Mononuclear cell (primary cell): ENCODE measurements around the gene VAV1. TPM values are rescaled to one million over a fixed set of nuclear protein-coding genes. Genes with fewer than 3 reads are reported as not detected.
A peak's percentile ranks its signal among the peaks of the same experiment; 100 is the strongest.
"Not testable (repeated sequence)": the region's sequence is repeated elsewhere in the genome, so short reads cannot be mapped to it uniquely, and the experiment has no call there.

ENCODE experiments used
- H3K27me3 ChIP-seq: 2 replicates; pipeline ENCODE4 v1.6.0; 2011; ENCODE audit warnings: low read length, control low read depth; ENCODE audit not compliant: insufficient read depth
- H3K4me1 ChIP-seq: 2 replicates; pipeline ENCODE4 v1.5.1; 2011; ENCODE audit warnings: mild to moderate bottlenecking, low read length, control low read depth; ENCODE audit not compliant: insufficient read depth
- H3K4me3 ChIP-seq: 2 replicates; pipeline ENCODE4 v1.5.1; 2011; ENCODE audit warnings: mild to moderate bottlenecking, low read length, moderate library complexity
- H3K9me3 ChIP-seq: 2 replicates; pipeline ENCODE4 v1.5.1; 2011; ENCODE audit warnings: low read depth, mild to moderate bottlenecking, control low read depth, low read length
- total RNA-seq: library from RNA; depleted of rRNA; stranded (reverse); fragments of >200 nt; gene quantifications from one replicate; pipeline ENCODE4 v1.2.3, GENCODE V29; 2012

Gene VAV1
- total RNA-seq, 1 donor = 46.8 TPM

- Histone ChIP-seq H3K9me3 (no peaks in the 10 kb centered on the region), H3K4me3 (no peak overlapping the region), H3K27me3 (no peaks in the 10 kb centered on the region), H3K4me1 (peaks cover 62% of the 10 kb centered on the region)
Observed at GRCh38 chr19:6779206-6779605, 6.7 kb downstream of the VAV1 start.

GRCh38 chr19:6787393-6787792, 14.9 kb downstream of the VAV1 start:
- no peaks in the 10 kb centered on the region for H3K9me3 ChIP-seq
- H3K4me1 ChIP-seq = peaks cover 28% of the 10 kb centered on the region
- H3K4me3 ChIP-seq = no peak overlapping the region
- H3K27me3 ChIP-seq = no peaks in the 10 kb centered on the region

- Histone ChIP-seq H3K4me3 (no peak overlapping the region), H3K9me3 (no peaks in the 10 kb centered on the region), H3K27me3 (no peaks in the 10 kb centered on the region), H3K4me1 (peaks cover 29% of the 10 kb centered on the region)
Observed at GRCh38 chr19:6788896-6789295, 16.4 kb downstream of the VAV1 start.

GRCh38 chr19:6790194-6791128, 18.0 kb downstream of the VAV1 start:
- H3K4me1 ChIP-seq = peaks cover 24% of the 10 kb centered on the region

DNA sequence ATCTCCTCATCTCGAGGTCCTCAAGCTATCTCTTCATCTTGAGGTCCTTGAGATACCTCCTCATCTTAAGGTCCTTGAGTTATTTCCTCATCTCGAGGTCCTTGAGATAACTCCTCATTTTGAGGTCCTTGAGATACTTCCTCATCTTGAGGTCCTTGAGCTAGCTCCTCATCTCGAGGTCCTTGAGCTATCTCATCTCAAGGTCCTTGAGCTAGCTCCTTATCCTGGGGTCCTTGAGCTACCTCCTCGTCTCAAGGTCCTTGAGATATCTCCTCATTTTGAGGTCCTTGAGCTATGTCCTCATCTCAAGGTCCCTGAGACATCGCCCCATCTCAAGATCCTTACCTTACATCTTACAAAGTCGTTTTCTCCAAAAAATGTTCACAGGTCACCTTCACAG, 18.7 kb downstream of the VAV1 start:
- H3K4me1 ChIP-seq = peaks cover 29% of the 10 kb centered on the region
- H3K9me3 ChIP-seq = no peaks in the 10 kb centered on the region
- no peaks in the 10 kb centered on the region for H3K27me3 ChIP-seq
- no peak overlapping the region for H3K4me3 ChIP-seq

More at GRCh38 chr19:6790194-6791128, 18.0 kb downstream of the VAV1 start:
- Histone ChIP-seq H3K4me3 (no peak overlapping the region), H3K27me3 (no peaks in the 10 kb centered on the region), H3K9me3 (no peaks in the 10 kb centered on the region)

- peaks cover 50% of the 10 kb centered on the region for H3K4me1 ChIP-seq
- H3K27me3 ChIP-seq = no peaks in the 10 kb centered on the region
Observed at GRCh38 chr19:6793411-6793810, 20.9 kb downstream of the VAV1 start.

DNA sequence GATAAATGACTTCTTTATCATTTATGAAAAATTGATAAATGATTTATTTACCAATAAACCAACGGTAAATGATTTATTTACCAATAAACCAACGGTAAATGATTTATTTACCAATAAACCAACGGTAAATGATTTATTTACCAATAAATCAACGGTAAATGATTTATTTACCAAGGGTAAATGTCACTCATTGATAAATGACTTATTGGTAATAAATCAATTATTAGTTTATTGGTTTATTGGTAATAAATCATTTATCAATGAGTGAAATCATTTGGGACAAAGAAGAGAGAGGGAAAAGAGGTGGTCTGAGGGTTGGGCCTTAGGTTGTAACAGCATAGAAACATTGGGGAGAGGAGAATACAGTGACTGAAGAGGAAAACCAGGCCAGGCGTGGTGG, 21.5 kb downstream of the VAV1 start:
- Histone ChIP-seq H3K4me1 (peaks cover 51% of the 10 kb centered on the region), H3K9me3 (no peaks in the 10 kb centered on the region), H3K27me3 (no peaks in the 10 kb centered on the region), H3K4me3 (no peak overlapping the region)

More at GRCh38 chr19:6793411-6793810, 20.9 kb downstream of the VAV1 start:
- H3K9me3 ChIP-seq = no peaks in the 10 kb centered on the region
- H3K4me3 ChIP-seq = no peak overlapping the region

DNA sequence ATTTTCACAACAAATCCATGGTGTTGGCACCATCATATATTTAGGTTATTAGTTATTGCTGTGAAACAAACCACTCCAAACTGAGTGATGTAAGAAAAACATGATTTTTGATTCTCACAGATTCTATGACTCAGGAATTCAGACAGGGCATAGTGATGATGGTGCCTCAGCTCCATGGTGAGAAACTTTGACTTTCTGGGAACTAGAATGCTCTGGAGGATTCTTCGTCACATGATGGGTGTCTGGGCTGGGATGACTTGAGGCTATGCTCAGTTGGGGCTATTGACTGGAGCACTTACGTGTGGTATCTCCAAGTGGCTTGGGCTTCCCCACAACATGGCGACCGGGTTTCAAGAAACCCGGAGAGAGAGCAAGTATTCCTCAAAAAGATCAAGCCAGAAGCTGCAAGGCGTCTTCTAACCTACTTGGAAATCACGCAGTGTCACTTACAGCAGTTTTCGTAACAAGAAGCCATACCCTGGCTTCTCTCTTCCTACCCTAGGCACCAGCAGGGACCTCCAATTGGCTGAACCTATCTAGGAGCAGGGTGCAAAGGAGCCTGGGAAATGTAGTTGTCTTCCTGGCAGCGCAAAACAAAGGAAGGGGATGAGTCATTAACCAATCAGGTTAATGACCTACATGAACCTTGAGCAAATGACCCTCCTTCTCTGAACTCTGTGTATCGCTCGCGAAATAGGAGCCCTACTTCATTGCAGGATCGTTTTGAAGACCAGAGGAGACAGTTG, 22.4 kb downstream of the VAV1 start:
- Histone ChIP-seq H3K9me3 (no peaks in the 10 kb centered on the region), H3K4me1 (peaks cover 60% of the 10 kb centered on the region), H3K27me3 (no peaks in the 10 kb centered on the region), H3K4me3 (no peak overlapping the region)

DNA sequence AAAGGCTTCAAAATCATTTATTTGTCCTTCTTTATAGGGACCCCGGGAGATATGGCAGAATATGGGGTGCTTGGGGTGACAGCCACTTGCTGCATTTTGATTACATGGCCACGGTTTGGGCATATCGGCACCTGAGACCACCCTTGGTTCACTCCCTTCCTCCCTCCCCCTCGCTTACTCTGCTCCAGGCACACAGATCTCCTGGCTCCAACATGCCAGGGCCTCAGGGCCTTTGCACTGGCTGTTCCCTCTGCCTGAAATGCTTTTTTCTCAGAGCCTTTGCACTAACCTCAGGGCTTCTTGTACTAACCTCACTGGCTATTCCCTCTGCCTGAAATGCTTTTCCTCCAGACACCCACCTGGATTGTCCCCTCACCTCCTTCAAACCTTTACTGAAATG, 23.8 kb downstream of the VAV1 start:
- H3K4me3 ChIP-seq = no peak overlapping the region
- H3K27me3 ChIP-seq = no peaks in the 10 kb centered on the region
- no peaks in the 10 kb centered on the region for H3K9me3 ChIP-seq
- peaks cover 65% of the 10 kb centered on the region for H3K4me1 ChIP-seq

GRCh38 chr19:6797646-6798045, 25.1 kb downstream of the VAV1 start:
- peaks cover 62% of the 10 kb centered on the region for H3K4me1 ChIP-seq
- H3K4me3 ChIP-seq = no peak overlapping the region
- no peaks in the 10 kb centered on the region for H3K9me3 ChIP-seq
- no peaks in the 10 kb centered on the region for H3K27me3 ChIP-seq

DNA sequence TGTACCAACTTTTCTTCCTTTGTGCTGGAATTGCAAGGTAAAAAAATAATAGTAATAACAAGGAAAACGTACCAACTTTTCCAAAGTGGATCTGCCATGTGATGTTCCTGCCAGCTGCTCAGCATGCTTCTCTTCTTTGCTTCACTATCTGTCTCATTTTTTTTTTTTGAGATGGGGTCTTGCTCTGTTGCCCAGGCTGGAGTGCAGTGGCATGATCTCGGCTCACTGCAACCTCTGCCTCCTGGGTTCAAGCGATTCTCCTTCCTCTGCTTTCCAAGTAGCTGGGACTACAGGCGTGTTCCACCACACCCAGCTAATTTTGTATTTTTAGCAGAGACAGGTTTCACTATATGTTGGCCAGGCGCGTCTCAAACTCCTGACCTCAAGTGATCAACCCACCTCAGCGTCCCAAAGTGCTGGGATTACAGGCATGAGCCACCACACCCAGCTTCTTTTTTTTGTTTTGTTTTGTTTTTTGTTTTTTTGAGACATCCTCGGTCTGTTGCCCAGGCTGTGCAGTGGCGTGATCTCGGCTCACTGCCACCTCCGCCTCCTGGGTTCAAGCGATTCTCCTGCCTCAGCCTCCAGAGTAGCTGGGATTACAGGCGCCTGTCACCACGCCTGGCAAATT, 27.8 kb downstream of the VAV1 start:
- not testable (repeated sequence) for H3K9me3 ChIP-seq, H3K27me3 ChIP-seq, H3K4me3 ChIP-seq
- peaks cover 75% of the 10 kb centered on the region for H3K4me1 ChIP-seq

DNA sequence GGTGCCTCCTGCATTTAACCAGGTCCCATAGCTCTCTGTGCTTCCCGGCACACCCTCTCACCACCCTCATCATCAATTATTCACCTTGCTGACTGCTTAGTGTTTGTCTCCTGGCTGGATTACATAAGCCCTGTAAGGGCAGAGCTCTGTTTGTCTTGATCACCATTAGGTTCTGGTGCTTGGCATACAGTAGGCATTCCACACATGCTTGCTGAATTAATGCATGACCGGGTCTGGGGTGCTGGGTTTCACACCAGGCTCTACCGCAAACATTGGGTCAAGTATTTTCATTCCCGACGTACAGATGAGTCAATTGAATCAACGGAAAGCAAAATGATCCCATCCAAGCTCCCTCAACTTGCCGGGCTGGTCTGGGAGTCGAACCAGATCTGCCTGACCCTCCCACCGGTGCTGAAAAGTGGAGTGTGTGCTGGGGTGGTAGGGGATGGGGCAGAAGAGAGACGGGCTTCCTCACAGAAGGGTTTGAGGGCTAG, 28.5 kb downstream of the VAV1 start:
- no peaks in the 10 kb centered on the region for H3K27me3 ChIP-seq
- H3K4me3 ChIP-seq = peak overlapping the region; percentile 40
- H3K4me1 ChIP-seq = peaks cover 75% of the 10 kb centered on the region
- H3K9me3 ChIP-seq = no peaks in the 10 kb centered on the region

- H3K4me3 ChIP-seq = peak overlapping the region; percentile 40
- H3K9me3 ChIP-seq = no peaks in the 10 kb centered on the region
- H3K27me3 ChIP-seq = no peaks in the 10 kb centered on the region
- peaks cover 75% of the 10 kb centered on the region for H3K4me1 ChIP-seq
Observed at GRCh38 chr19:6801485-6802086, 29.1 kb downstream of the VAV1 start.

DNA sequence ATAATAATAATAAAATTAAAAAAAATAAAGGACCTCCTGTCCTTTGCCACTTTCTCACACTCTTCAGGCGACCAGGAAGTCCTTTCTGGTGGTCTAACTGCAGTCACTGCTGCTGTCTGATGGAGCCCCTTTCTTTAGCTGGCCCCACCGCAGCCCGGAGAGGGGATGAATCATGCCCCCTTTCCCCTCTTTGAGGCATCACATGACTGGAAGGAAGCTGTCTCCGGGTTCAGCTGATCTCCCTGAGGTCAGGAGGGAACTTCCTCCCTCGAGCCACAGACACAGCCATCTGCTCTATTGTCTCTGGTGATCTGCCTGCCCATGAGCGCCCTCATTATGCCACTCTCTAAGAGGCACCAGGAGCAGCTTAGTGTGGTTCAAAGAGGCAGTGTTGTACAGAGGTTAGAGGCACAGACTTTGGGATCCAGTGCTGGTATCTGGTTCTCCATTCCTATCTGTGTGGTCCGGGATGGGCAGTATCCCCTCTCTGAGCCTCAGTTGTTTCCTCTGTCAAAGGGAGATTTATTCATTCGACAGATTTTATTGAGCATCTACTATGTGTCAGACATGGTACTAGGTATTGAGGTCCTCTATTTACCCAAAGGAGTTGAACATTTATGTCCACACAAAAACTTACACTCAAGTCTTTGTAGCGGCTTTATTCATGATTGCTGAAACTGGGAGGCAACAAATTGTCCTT, 30.0 kb downstream of the VAV1 start:
- H3K4me1 ChIP-seq = peaks cover 67% of the 10 kb centered on the region
- H3K27me3 ChIP-seq = no peaks in the 10 kb centered on the region
- H3K9me3 ChIP-seq = no peaks in the 10 kb centered on the region
- peak overlapping the region; percentile 24 for H3K4me3 ChIP-seq
